A549 (cell line): ENCODE data around the gene ZNF407. TPM values are rescaled to one million over a fixed set of nuclear protein-coding genes. Genes with fewer than 3 reads are reported as not detected.

Experiments used
- ATAC-seq, 2 experiments: fragments of 200-7000 bp in 1 of 2; fragments of >200 bp in 1 of 2; cut with Nextera tagmentation in 1 of 2; cut with Tn5 transposase in 1 of 2; 3 replicates each; pipeline versions ENCODE4 v1.8.0 to v1.9.1; 2018 to 2020; ENCODE audit warnings: mild to moderate bottlenecking in 1 of 2, moderate library complexity in 1 of 2
- CTCF ChIA-PET: fragments of 300-600 bp; sonication (Branson Sonifier 250); formaldehyde crosslinking; extraction: SDS; loops from one replicate; lab custom pipeline; 2021; ENCODE audit warnings: antibody characterized with exemption, inconsistent platforms; lab: Yijun Ruan, JAX
- POLR2A ChIA-PET: fragments of 350-600 bp; formaldehyde crosslinking; extraction: SDS; loops from one replicate; lab custom pipeline; 2021; ENCODE audit warnings: antibody characterized with exemption, inconsistent platforms; lab: Yijun Ruan, JAX
- DNase-seq, 2 experiments: peaks; one replicate each; pipeline versions ENCODE4 v3.0.0 to v3.0.0-alpha.2; 2011 to 2016; ENCODE audit warnings: low read depth in 1 of 2, low spot score in 1 of 2
- FAIRE-seq: peaks from 2 replicates; lab custom pipeline; 2011; peaks lifted over from hg19 to GRCh38; lab: Jason Lieb, UNC
- H3K27ac ChIP-seq, 2 experiments: fragments of >200 bp; sonication (Bioruptor Twin); formaldehyde crosslinking; 3 replicates each; pipeline ENCODE4 v1.5.1; 2016 to 2017
- H3K4me1 ChIP-seq: fragments of >200 bp; sonication (Bioruptor Twin); formaldehyde crosslinking; 3 replicates; pipeline ENCODE4 v1.6.1; 2016
- H3K4me2 ChIP-seq: fragments of >200 bp; sonication (Bioruptor Twin); formaldehyde crosslinking; 3 replicates; pipeline ENCODE4 v1.6.1; 2016
- H3K4me3 ChIP-seq: fragments of >200 bp; sonication (Bioruptor Twin); formaldehyde crosslinking; 3 replicates; pipeline ENCODE4 v1.5.1; 2016
- H3K9me3 ChIP-seq: fragments of >200 bp; sonication (Bioruptor Twin); formaldehyde crosslinking; 3 replicates; pipeline ENCODE4 v1.6.1; 2016
- BHLHE40 ChIP-seq: IDR thresholded peaks from 2 replicates; pipeline ENCODE4 v1.6.1; 2012; ENCODE audit warnings: low read depth, low read length, inconsistent platforms
- CTCF ChIP-seq: fragments of >200 bp; sonication (Bioruptor Twin); formaldehyde crosslinking; IDR thresholded peaks from 3 replicates; pipeline ENCODE4 v1.5.1; 2016
- E2F6 ChIP-seq: IDR thresholded peaks from 2 replicates; pipeline ENCODE4 v1.6.1; 2012; ENCODE audit warnings: low read depth, borderline replicate concordance
- FOSB ChIP-seq: fragments of 250-450 bp; sonication (Bioruptor Pico); IDR thresholded peaks from 2 replicates; pipeline ENCODE4 v1.5.0; 2020; ENCODE audit warnings: mild to moderate bottlenecking, moderate library complexity
- FOXS1 ChIP-seq: fragments of 250-450 bp; sonication (Bioruptor Pico); IDR thresholded peaks from 2 replicates; pipeline ENCODE4 v1.5.0; 2020; ENCODE audit warnings: mild to moderate bottlenecking, moderate library complexity
- HDAC2 ChIP-seq: fragments of 200-600 bp; sonication (generic); IDR thresholded peaks from 2 replicates; pipeline ENCODE4 v1.6.1; 2016
- HEYL ChIP-seq: fragments of 250-450 bp; sonication (Bioruptor Pico); IDR thresholded peaks from 2 replicates; pipeline ENCODE4 v1.8.0; 2021; ENCODE audit warnings: mild to moderate bottlenecking, moderate library complexity
- JUN ChIP-seq, 2 experiments: fragments of >200 bp; sonication (Bioruptor Twin); formaldehyde crosslinking; IDR thresholded peaks; 2 replicates in 1 of 2; 3 replicates in 1 of 2; pipeline ENCODE4 v1.6.1; 2016 to 2017
- JUNB ChIP-seq: fragments of >200 bp; sonication (Bioruptor Twin); formaldehyde crosslinking; IDR thresholded peaks from 2 replicates; pipeline ENCODE4 v1.6.1; 2016
- KDM5A ChIP-seq: fragments of 200-600 bp; sonication (generic); IDR thresholded peaks from 2 replicates; pipeline ENCODE4 v1.6.1; 2016; ENCODE audit warnings: antibody characterized with exemption, mild to moderate bottlenecking
- MAX ChIP-seq: IDR thresholded peaks from 2 replicates; pipeline ENCODE4 v1.6.1; 2012
- NFE2L2 ChIP-seq: fragments of 150-350 bp; conservative IDR thresholded peaks from 2 replicates; pipeline ENCODE4 v1.6.1; 2014; ENCODE audit warnings: low read length
- RAD21 ChIP-seq, 2 experiments: fragments of >200 bp in 1 of 2; sonication (Bioruptor Twin) in 1 of 2; formaldehyde crosslinking in 1 of 2; IDR thresholded peaks in 1 of 2; conservative IDR thresholded peaks in 1 of 2; 2 replicates in 1 of 2; 3 replicates in 1 of 2; pipeline ENCODE4 v1.6.1; 2012 to 2018; ENCODE audit warnings: inconsistent platforms in 1 of 2
- RARB ChIP-seq: fragments of 250-450 bp; sonication (Bioruptor Pico); IDR thresholded peaks from 2 replicates; pipeline ENCODE4 v1.8.0; 2021; ENCODE audit warnings: mild to moderate bottlenecking, moderate library complexity
- RCOR1 ChIP-seq: fragments of 150-350 bp; IDR thresholded peaks from 2 replicates; pipeline ENCODE4 v1.6.1; 2014; ENCODE audit warnings: antibody characterized with exemption, low read length, low read depth
- RNF2 ChIP-seq: fragments of 200-600 bp; sonication (generic); IDR thresholded peaks from 2 replicates; pipeline ENCODE4 v1.6.1; 2016; ENCODE audit warnings: low read depth, mild to moderate bottlenecking, antibody characterized with exemption, moderate library complexity, borderline replicate concordance
- SMC3 ChIP-seq: fragments of >200 bp; sonication (Bioruptor Twin); formaldehyde crosslinking; IDR thresholded peaks from 3 replicates; pipeline ENCODE4 v1.6.1; 2018; ENCODE audit warnings: inconsistent platforms
- TP53 ChIP-seq: fragments of 250-450 bp; sonication (Bioruptor Pico); IDR thresholded peaks from 2 replicates; pipeline ENCODE4 v1.5.0; 2021; ENCODE audit warnings: mild to moderate bottlenecking, moderate library complexity
- ZC3H11A ChIP-seq: fragments of 450-650 bp; IDR thresholded peaks from 2 replicates; pipeline ENCODE4 v1.6.1; 2014; ENCODE audit warnings: antibody characterized with exemption, mild to moderate bottlenecking
- ZFP36 ChIP-seq: fragments of 450-650 bp; IDR thresholded peaks from 2 replicates; pipeline ENCODE4 v1.6.1; 2014; ENCODE audit warnings: borderline replicate concordance; ENCODE audit not compliant: partially characterized antibody
- ZNF302 ChIP-seq: fragments of 250-450 bp; sonication (Bioruptor Pico); IDR thresholded peaks from 2 replicates; pipeline ENCODE4 v1.9.0; 2021; ENCODE audit warnings: inconsistent platforms, mild to moderate bottlenecking, moderate library complexity
- WGBS: methylation state at CpG from one replicate; pipeline ENCODE4 v1.1.6; 2017; ENCODE audit errors: missing lambda C conversion rate; 5-methylcytosine and 5-hydroxymethylcytosine counted together
- polyA plus RNA-seq, 4 experiments: library from polyadenylated mRNA; depleted of rRNA in 3 of 4; stranded (reverse); fragments of >200 nt; fragmentation: RNase III in 1 of 4; extraction: RNeasy Plus Mini Kit Qiagen cat#74134 plus additional on column Dnase treatment in 1 of 4; gene quantifications; 2 replicates in 3 of 4; 3 replicates in 1 of 4; pipeline ENCODE4 v1.2.3, GENCODE V29; 2011 to 2017
- TF ChIP-seq, protein P1 (sequence below): fragments of 150-350 bp; IDR thresholded peaks from 2 replicates; pipeline ENCODE4 v1.6.1; 2014; ENCODE audit warnings: low read depth, mild to moderate bottlenecking, low read length

The ZNF407 gene
- polyA plus RNA-seq, 2 of the 4 experiments (the other 2 are of a cell fraction), result 2.5 to 3.0 TPM

DNA sequence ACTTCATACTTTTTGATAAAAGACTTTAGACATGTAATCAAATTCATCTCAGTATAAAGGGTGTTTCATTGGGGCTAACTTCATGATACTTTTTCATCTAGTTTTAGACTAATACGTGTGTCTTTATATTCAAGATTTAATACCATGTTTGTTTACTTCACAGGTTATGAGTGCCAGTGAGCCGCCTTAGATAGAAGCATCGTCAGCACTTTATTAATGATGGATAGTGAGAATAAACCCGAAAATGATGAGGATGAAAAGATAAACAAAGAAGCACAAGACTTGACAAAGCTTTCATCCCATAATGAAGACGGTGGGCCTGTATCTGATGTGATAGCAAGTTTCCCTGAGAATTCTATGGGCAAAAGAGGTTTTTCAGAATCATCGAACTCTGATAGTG lies 33.1 kb downstream of the ZNF407 start:
- 95% methylated on average over 6 of the region's 6 CpGs for WGBS
- CTCF ChIA-PET, result no interaction called here

DNA sequence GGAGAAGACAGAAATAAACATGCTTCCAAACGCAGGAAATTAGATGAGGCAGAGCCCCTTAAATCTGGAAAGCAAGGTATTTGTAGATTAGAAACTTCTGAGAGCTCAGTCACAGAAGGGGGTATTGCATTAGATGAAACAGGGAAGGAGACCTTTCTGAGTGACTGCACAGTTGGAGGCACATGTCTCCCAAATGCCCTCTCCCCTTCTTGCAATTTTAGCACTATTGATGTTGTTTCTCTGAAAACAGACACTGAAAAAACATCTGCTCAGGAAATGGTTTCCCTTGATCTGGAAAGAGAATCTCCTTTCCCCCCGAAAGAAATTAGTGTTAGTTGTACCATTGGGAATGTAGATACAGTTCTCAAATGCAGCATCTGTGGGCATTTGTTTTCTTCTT lies 33.5 kb downstream of the ZNF407 start:
- ChIA-PET POLR2A (no interaction called here), CTCF (no interaction called here)
- no peak overlapping the region for H3K27ac ChIP-seq
- no peak overlapping the region for H3K4me3 ChIP-seq
- TF ChIP-seq E2F6 (no peak), HEYL (CRISPR knock-in tag) (no peak), JUN (IDR thresholded peaks at IDR 0.05) (no peak), ZC3H11A (no peak), RAD21 (conservative IDR thresholded peaks at IDR 0.05 in 1 of 2, IDR thresholded peaks at IDR 0.05 in 1 of 2) (no peak)
- no peak for ATAC-seq
- no peak for DNase-seq
- no peaks in the 10 kb centered on the region for H3K9me3 ChIP-seq
- 86% methylated on average over 2 of the region's 2 CpGs for whole genome bisulfite sequencing
- FAIRE-seq, result no peak
- H3K4me1 ChIP-seq, result no peaks in the 10 kb centered on the region
- H3K4me2 ChIP-seq, result no peak overlapping the region

More for the DNA sequence above, 33.1 kb downstream of the ZNF407 start:
- no peak overlapping the region for H3K4me3 ChIP-seq
- no peak for ATAC-seq
- no peak for TF ChIP-seq ZNF302
- no peak for TF ChIP-seq ZFP36
- TF ChIP-seq, protein P1, sequence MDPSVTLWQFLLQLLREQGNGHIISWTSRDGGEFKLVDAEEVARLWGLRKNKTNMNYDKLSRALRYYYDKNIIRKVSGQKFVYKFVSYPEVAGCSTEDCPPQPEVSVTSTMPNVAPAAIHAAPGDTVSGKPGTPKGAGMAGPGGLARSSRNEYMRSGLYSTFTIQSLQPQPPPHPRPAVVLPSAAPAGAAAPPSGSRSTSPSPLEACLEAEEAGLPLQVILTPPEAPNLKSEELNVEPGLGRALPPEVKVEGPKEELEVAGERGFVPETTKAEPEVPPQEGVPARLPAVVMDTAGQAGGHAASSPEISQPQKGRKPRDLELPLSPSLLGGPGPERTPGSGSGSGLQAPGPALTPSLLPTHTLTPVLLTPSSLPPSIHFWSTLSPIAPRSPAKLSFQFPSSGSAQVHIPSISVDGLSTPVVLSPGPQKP, result no peak
- no peak for TF ChIP-seq MAX
- TF ChIP-seq, all 56 proteins: peak for 0
- Histone ChIP-seq H3K4me2 (no peak overlapping the region), H3K4me1 (no peaks in the 10 kb centered on the region), H3K27ac (no peak overlapping the region), H3K9me3 (no peaks in the 10 kb centered on the region)
- FAIRE-seq (no peak), DNase-seq (no peak)
- POLR2A ChIA-PET, result no interaction called here

GRCh38 chr18:74631623-74632350 lies 34.1 kb downstream of the ZNF407 start:
- H3K4me1 ChIP-seq, result no peaks in the 10 kb centered on the region
- TF ChIP-seq JUNB (no peak), HDAC2 (no peak), CTCF (no peak), RNF2 (no peak), FOSB (CRISPR knock-in tag) (no peak), NFE2L2 (no peak)
- TF ChIP-seq, all 56 proteins: peak for 0
- no peaks in the 10 kb centered on the region for H3K9me3 ChIP-seq
- DNase-seq (no peak), FAIRE-seq (no peak), ATAC-seq (no peak)
- no peak overlapping the region for H3K4me2 ChIP-seq
- 86% methylated on average over 13 of the region's 13 CpGs for WGBS
- ChIA-PET POLR2A (no interaction called here), CTCF (no interaction called here)
- H3K4me3 ChIP-seq, result no peak overlapping the region
- H3K27ac ChIP-seq, result no peak overlapping the region

- WGBS, result 67% methylated on average over 6 of the region's 6 CpGs
- FAIRE-seq (no peak), DNase-seq (no peak), ATAC-seq (no peak)
- Histone ChIP-seq H3K4me3 (no peak overlapping the region), H3K4me1 (no peaks in the 10 kb centered on the region), H3K27ac (no peak overlapping the region), H3K4me2 (no peak overlapping the region), H3K9me3 (no peaks in the 10 kb centered on the region)
- POLR2A ChIA-PET, result no interaction called here
- CTCF ChIA-PET, result no interaction called here
- no peak for TF ChIP-seq ZFP36
- TF ChIP-seq TP53 (CRISPR knock-in tag), result no peak
- no peak for TF ChIP-seq RCOR1
- TF ChIP-seq KDM5A, result no peak
- no peak for TF ChIP-seq JUN (IDR thresholded peaks at IDR 0.05)
- no peak for TF ChIP-seq SMC3
- no peak for TF ChIP-seq RARB (CRISPR knock-in tag)
- TF ChIP-seq CTCF, result no peak
- no peak for TF ChIP-seq FOXS1 (CRISPR knock-in tag)
- no peak for TF ChIP-seq JUNB
- TF ChIP-seq HEYL (CRISPR knock-in tag), result no peak
- TF ChIP-seq BHLHE40, result no peak
Measured at GRCh38 chr18:74632351-74632679, 34.6 kb downstream of the ZNF407 start.
